Activated CD8-positive, alpha-beta T cell treated with anti-CD3 and anti-CD28 coated beads for 36 hours (primary cell): ENCODE measurements around the gene WDR18. TPM values are rescaled to one million over a fixed set of nuclear protein-coding genes. Genes with fewer than 3 reads are reported as not detected.

Source experiments
- ATAC-seq: fragments of 200-7000 bp; cut with Tn5 transposase; one replicate; pipeline ENCODE4 v1.10.0; 2021; ENCODE audit warnings: mild to moderate bottlenecking, moderate library complexity
- CTCF ChIA-PET: fragments of 350-600 bp; sonication (Branson Sonifier 250); formaldehyde crosslinking; loops from one replicate; lab custom pipeline; 2021; ENCODE audit warnings: antibody characterized with exemption; lab: Charles Lee
- POLR2A ChIA-PET: fragments of 350-600 bp; sonication (Branson Sonifier 250); formaldehyde crosslinking; loops from one replicate; lab custom pipeline; 2021; ENCODE audit warnings: antibody characterized with exemption; lab: Charles Lee
- DNase-seq: peaks from one replicate; pipeline ENCODE4 v3.0.0-alpha.2; 2020
- H3K27ac Mint-ChIP-seq: one replicate; pipeline ENCODE4 v1.8.0; 2021; ENCODE audit warnings: mild to moderate bottlenecking, mixed read lengths
- H3K27me3 Mint-ChIP-seq: one replicate; pipeline ENCODE4 v1.8.0; 2021; ENCODE audit warnings: mixed read lengths
- H3K36me3 Mint-ChIP-seq: one replicate; pipeline ENCODE4 v1.8.0; 2021; ENCODE audit warnings: low read depth, mixed read lengths
- H3K4me1 Mint-ChIP-seq: one replicate; pipeline ENCODE4 v1.8.0; 2021; ENCODE audit warnings: low read depth, mixed read lengths
- H3K4me3 Mint-ChIP-seq: one replicate; pipeline ENCODE4 v1.8.0; 2021; ENCODE audit warnings: mild to moderate bottlenecking, moderate library complexity, mixed read lengths
- H3K9me3 Mint-ChIP-seq: one replicate; pipeline ENCODE4 v1.8.0; 2021; ENCODE audit warnings: mixed read lengths
- CTCF ChIP-seq: fragments of 200-600 bp; IDR thresholded peaks from one replicate; pipeline ENCODE4 v1.8.0; 2022; ENCODE audit warnings: antibody characterized with exemption, mild to moderate bottlenecking
- intact Hi-C: fragments of 100-400 bp; cut with micrococcal nuclease; formaldehyde crosslinking; loops from one replicate; pipeline ENCODE4 v1.10.0; 2022
- total RNA-seq, 2 experiments: library from RNA; stranded (reverse); gene quantifications; one replicate each; pipeline ENCODE4 v1.2.3, GENCODE V29; 2021

WDR18 gene
- total RNA-seq, 2 experiments from 2014 or later: 75.3 to 78.1 TPM

DNA sequence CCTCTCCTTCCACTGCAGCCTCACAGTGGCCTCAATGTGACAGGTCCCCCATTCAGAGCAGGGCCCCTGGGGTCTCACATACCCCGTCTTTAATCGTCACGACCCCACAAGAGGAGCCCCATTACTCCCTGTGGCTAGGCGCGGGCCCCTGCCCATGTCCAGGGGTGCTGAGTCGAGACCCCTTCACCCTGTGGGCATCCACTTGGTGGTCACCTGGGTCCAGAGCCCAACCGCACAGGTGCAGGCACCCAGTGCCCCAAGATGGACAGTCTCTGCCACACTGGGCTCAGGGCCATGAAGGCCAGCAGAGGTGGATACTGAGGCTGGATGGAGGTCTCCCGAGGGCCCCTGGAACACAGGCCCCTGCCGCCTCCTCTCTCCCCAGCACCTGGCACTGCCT lies 33.8 kb downstream of the WDR18 start:
- CTCF ChIA-PET: no interaction called here
- Mint-ChIP-seq H3K27ac (peak overlapping the region; percentile 62), H3K27me3 (no peaks in the 10 kb centered on the region), H3K9me3 (no peaks in the 10 kb centered on the region), H3K4me1 (peaks cover 36% of the 10 kb centered on the region), H3K4me3 (peak overlapping the region; percentile 24), H3K36me3 (peaks cover 16% of the 10 kb centered on the region)
- DNase-seq (no peak), ATAC-seq (no peak)
- no peak for TF ChIP-seq CTCF
- intact Hi-C loops: no loop called here
- POLR2A ChIA-PET: interaction anchor here (2.7 kb wide), 1 partner anchor 34 kb away, joined by 10 read pairs; the partner anchor contains the start of gene WDR18

GRCh38 chr19:1018393-1018792 lies 34.2 kb downstream of the WDR18 start:
- ChIA-PET CTCF (interaction anchor here (1.4 kb wide), 1 partner anchor 34 kb away, joined by 4 read pairs; the partner anchor contains the start of gene WDR18), POLR2A (interaction anchor here (1.0 to 2.7 kb wide), 4 partner anchors 14 to 69 kb away, joined by 3 to 10 read pairs (median 4); partner anchors contain the start of gene WDR18)
- DNase-seq (no peak), ATAC-seq (no peak)
- peaks cover 16% of the 10 kb centered on the region for H3K36me3 Mint-ChIP-seq
- intact Hi-C loops: no loop called here
- no peaks in the 10 kb centered on the region for H3K9me3 Mint-ChIP-seq
- H3K27ac Mint-ChIP-seq: no peak overlapping the region
- peak overlapping the region; percentile 96 for H3K4me3 Mint-ChIP-seq
- H3K4me1 Mint-ChIP-seq: peaks cover 36% of the 10 kb centered on the region
- H3K27me3 Mint-ChIP-seq: no peaks in the 10 kb centered on the region
- TF ChIP-seq CTCF: no peak

DNA sequence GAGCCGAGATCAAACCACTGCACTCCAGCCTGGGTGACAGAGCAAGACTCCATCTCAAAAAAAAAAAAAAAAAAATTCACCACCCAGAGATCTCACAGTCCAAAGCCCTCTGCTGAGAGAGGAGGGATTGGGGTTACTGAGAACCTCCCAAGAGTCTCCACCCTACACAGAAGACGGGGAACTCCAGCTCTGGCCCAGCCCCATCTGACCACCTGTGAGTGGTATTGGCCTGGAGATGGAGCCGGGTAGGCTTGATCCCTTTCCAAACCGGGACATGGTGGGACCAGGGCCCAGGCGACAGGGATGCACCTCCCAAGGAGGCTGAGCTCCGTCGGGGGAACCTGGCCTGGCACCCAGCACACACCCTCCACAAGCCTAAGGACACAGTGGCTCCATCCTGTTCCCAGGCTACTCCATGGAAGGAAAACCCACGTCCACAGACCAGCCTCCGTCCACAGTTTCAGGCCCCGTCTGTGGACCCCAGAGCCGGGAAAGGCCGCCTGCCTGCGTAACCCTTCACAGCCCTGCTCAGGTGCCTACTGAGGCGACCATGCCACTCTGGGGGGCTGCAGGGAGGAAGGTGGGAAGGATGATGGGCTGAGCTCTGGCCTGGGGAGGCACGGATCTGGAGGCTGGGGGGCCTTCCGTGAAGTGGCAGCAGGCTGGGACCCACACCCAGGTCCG lies 34.9 kb downstream of the WDR18 start:
- intact Hi-C loops: no loop called here
- H3K9me3 Mint-ChIP-seq: no peaks in the 10 kb centered on the region
- peak overlapping the region; percentile 55 for H3K27ac Mint-ChIP-seq
- peaks cover 16% of the 10 kb centered on the region for H3K36me3 Mint-ChIP-seq
- CTCF ChIA-PET: interaction anchor here (0.6 to 1.4 kb wide), 3 partner anchors 9 to 225 kb away, joined by 3 to 4 read pairs (median 4); partner anchors contain the start of gene WDR18
- H3K4me3 Mint-ChIP-seq: peak overlapping the region; percentile 96
- no peak for DNase-seq
- peaks cover 36% of the 10 kb centered on the region for H3K4me1 Mint-ChIP-seq
- H3K27me3 Mint-ChIP-seq: no peaks in the 10 kb centered on the region
- POLR2A ChIA-PET: interaction anchor here (0.7 to 3.1 kb wide), 8 partner anchors 10 to 220 kb away, joined by 3 to 17 read pairs (median 3); partner anchors contain the start of gene WDR18
- TF ChIP-seq CTCF: no peak
- ATAC-seq: no peak

DNA sequence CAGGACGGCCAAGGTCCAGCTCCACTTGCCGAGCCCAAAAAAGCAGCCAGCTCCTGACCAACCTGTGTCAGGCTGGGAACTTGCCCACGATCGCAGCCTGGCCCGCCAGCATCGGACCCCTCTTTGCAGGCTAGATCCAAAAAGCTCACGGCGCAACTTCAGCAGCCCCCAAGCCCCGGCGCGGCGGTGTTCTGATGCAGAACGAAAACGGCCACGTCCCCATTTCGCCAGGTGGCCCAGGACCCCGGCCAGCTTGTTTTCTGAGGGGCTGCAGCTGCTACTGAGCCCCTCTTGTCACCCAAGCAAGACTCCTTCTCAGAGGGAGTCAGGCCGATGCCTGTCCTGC lies 35.4 kb downstream of the WDR18 start:
- intact Hi-C loops: no loop called here
- H3K36me3 Mint-ChIP-seq: peaks cover 16% of the 10 kb centered on the region
- DNase-seq (no peak), ATAC-seq (no peak)
- peaks cover 35% of the 10 kb centered on the region for H3K4me1 Mint-ChIP-seq
- H3K27me3 Mint-ChIP-seq: no peaks in the 10 kb centered on the region
- CTCF ChIA-PET: interaction anchor here (0.6 to 1.4 kb wide), 3 partner anchors 10 to 224 kb away, joined by 3 to 4 read pairs (median 4); partner anchors contain the start of gene WDR18
- H3K4me3 Mint-ChIP-seq: peak overlapping the region; percentile 96
- no peaks in the 10 kb centered on the region for H3K9me3 Mint-ChIP-seq
- peak overlapping the region; percentile 92 for H3K27ac Mint-ChIP-seq
- TF ChIP-seq CTCF: no peak
- POLR2A ChIA-PET: interaction anchor here (0.7 to 3.1 kb wide), 9 partner anchors 9 to 221 kb away, joined by 3 to 17 read pairs (median 3); partner anchors contain the start of gene WDR18
